ENCODE results near the gene SELENOO. TPM values are rescaled to one million over a fixed set of nuclear protein-coding genes. Genes with fewer than 3 reads are reported as not detected.

Gene SELENOO
- total and polyA plus RNA-seq, 2 of the 13 experiments (the other 11 are each of a cell fraction or from before 2014, with no cell fraction given): 14.4 to 19.0 TPM

GRCh38 chr22:50244420-50245213, 43.8 kb downstream of the SELENOO start, which contains the start of gene TUBGCP6 (continued):
- TF ChIP-seq ZBTB10 (CRISPR knock-in tag; IDR thresholded peaks at IDR 0.05; ENCODE audit: borderline replicate concordance) (peak; percentile 61; the same call in 1 of the 2 replicates), PHF20 (CRISPR knock-in tag; IDR thresholded peaks at IDR 0.05) (peak; percentile 98), ZNF83 (CRISPR knock-in tag; IDR thresholded peaks at IDR 0.05; ENCODE audit: borderline replicate concordance) (no peak; the same call in 1 of the 2 replicates), ZNF230 (CRISPR knock-in tag; IDR thresholded peaks at IDR 0.05) (peak; percentile 77; the same call in 1 of the 2 replicates), ZSCAN12 (CRISPR knock-in tag; IDR thresholded peaks at IDR 0.05) (peak; percentile 85; the same call in 1 of the 2 replicates), TERF1 (CRISPR knock-in tag; IDR thresholded peaks at IDR 0.05) (no peak), ETV5 (CRISPR knock-in tag; IDR thresholded peaks at IDR 0.05; ENCODE audit: borderline replicate concordance) (peak; percentile 90), UBTF (CRISPR knock-in tag; IDR thresholded peaks at IDR 0.05) (peak; percentile 80), ZNF333 (CRISPR knock-in tag; IDR thresholded peaks at IDR 0.05; ENCODE audit: borderline replicate concordance) (peak; percentile 82; the same call in 1 of the 2 replicates), HHEX (CRISPR knock-in tag; IDR thresholded peaks at IDR 0.05) (no peak), ZNF652 (CRISPR knock-in tag; IDR thresholded peaks at IDR 0.05; ENCODE audit: borderline replicate concordance, low read depth) (no peak), E2F2 (CRISPR knock-in tag; IDR thresholded peaks at IDR 0.05; ENCODE audit: borderline replicate concordance) (0 out of 2 replicates have a peak, but pooled peaks have one; percentile 37), STAG1 (CRISPR knock-in tag; IDR thresholded peaks at IDR 0.05) (no peak), ZNF781 (CRISPR knock-in tag; IDR thresholded peaks at IDR 0.05; ENCODE audit: borderline replicate concordance, not compliant biosample characterization) (no peak), HIVEP1 (CRISPR knock-in tag; IDR thresholded peaks at IDR 0.05) (peak; percentile 90), ZNF703 (CRISPR knock-in tag; IDR thresholded peaks at IDR 0.05; ENCODE audit: borderline replicate concordance) (no peak), ZNF761 (CRISPR knock-in tag; conservative IDR thresholded peaks at IDR 0.05) (peak; percentile 21; the same call in 1 of the 2 replicates), TEF (CRISPR knock-in tag; IDR thresholded peaks at IDR 0.05) (no peak), ZNF616 (CRISPR knock-in tag; IDR thresholded peaks at IDR 0.05; ENCODE audit: low read depth) (no peak; the same call in 1 of the 2 replicates), TAF15 (IDR thresholded peaks at IDR 0.05; ENCODE audit: low read depth, low read length, poor library complexity, severe bottlenecking) (peak; percentile 19), SAP130 (CRISPR knock-in tag; IDR thresholded peaks at IDR 0.05; ENCODE audit: low read depth) (peak; percentile 96)

All from HepG2 (cell line).